HG03442 (cell line): Measurements from ENCODE around the gene NUDT17.

Source experiments
- ATAC-seq: cut with Tn5 transposase; IDR thresholded peaks from one replicate; pipeline ENCODE4 v1.9.1; 2021; ENCODE audit warnings: mild to moderate bottlenecking, moderate library complexity; ENCODE audit not compliant: unreplicated experiment

Gene NUDT17

DNA sequence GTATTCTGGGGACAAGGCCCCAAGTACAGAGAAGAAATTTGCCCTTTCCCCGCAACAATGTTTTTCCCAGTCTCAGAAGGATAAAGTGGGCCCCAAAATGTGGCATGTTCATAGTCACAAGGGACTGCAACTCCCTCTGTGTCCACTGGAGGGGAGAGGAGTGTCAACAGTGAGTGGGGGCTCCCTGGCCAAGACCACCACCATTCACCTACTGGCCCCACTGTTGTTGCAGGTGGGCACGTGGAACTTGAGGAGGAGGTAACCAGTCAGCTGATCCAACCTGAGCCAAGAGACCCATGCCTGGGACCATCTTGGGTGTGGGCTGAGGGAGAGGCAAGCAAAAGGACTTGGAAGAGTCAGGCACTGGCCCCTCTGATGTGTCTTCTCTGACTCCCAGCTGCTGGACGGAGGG lies 777 bp downstream of the NUDT17 start:
- peak; percentile 21 for ATAC-seq

DNA sequence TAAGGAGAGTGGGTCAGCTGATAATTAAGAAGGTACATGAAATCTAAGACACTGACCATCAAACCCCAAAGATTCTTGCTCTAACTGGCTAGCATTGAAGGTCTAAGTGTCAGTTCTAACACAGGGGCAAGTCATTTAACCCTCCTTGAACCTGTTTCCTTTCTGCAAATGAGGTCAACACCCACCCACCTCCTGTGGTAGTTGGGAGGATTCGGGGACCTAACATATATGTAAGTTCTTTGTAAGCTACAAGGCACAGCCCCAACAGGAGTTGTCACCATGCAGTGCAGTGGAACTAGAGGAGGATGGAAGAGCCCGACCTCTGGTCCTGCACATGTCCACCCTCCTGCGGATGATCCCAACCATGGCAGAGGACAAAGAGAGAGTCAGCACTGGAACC lies 2.4 kb downstream of the NUDT17 start:
- ATAC-seq: no peak

DNA sequence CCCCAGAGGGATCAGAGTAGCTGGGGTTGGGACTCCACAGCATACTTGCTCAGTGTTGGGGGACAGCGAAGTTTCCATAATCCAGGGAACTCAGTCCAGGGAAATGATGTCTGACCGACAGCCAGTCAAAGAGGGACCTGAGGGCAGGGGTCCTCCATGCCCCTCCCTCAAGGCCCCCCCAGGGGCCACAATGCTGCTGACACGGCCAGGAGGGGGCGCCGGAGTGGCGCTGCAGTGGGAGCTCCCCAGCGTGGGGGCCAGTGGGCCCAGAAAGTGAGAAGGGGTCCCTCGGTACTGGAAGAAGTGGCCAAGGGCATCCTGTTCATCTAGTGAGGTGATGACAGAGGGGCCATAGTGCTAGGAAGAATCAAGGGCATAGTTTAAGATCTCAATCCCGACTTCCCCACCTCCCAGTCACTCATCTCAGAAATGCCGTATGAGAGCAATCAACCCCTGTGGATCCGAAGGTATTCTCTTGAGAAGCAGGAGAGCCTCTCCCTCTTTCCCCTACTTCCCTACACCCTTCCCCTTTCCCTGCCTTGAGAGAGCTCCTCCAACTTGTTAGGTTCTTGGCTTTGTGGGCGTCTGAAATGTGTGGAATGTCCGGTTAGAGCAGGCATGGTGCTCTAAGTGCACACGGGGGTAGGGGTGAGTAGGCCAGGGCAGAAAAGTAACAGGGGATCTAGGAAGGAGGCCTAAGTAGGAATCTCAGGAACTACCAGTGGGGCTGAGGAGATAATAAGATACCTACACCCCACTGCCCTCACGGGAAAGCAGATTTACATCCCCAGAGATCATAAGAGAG lies 4.1 kb downstream of the NUDT17 start:
- no peak for ATAC-seq

DNA sequence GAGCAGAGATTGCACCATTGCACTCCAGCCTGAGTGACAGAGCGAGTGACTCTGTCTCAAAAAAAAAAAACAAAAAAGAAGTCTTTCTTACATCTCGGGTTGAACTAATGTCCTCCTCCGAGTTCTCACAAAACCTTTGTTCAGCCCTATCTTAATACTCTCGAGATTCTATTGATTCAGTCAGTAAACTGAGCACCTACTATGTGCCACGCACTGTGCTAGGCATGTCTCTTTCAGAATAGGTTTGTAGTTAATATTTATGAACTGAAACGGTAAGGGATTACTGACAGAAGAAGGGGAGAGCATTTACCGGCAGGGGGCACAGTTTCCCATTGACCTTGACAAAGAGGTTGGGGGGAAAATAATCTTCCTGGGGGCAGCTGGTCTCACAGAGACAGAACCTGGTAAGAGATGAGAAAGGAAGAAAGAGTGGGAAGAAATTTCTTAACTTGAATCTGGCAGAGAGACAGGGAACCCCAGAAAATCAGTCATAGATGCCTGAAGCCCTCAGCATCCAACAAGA lies 10.1 kb downstream of the NUDT17 start:
- no peak for ATAC-seq

DNA sequence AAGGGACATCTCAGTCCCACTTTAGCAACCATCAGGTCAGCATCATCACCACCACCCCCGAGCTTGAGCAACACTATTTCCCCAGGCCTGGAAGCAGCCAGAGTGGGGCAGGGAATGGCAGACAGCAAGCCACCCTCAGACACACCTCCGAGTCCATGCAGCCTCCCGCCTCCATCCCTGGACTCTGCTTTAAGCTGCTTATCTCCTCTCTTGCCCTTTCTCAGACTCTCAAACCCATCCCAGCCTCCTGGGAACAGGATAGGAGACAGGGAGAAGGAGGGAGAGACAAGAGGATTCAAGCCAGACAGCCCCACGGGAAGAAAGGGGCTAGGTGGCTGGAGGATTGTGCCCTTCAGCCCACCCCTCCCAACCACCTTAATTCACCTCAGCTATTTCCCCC lies 11.7 kb downstream of the NUDT17 start:
- no peak for ATAC-seq

DNA sequence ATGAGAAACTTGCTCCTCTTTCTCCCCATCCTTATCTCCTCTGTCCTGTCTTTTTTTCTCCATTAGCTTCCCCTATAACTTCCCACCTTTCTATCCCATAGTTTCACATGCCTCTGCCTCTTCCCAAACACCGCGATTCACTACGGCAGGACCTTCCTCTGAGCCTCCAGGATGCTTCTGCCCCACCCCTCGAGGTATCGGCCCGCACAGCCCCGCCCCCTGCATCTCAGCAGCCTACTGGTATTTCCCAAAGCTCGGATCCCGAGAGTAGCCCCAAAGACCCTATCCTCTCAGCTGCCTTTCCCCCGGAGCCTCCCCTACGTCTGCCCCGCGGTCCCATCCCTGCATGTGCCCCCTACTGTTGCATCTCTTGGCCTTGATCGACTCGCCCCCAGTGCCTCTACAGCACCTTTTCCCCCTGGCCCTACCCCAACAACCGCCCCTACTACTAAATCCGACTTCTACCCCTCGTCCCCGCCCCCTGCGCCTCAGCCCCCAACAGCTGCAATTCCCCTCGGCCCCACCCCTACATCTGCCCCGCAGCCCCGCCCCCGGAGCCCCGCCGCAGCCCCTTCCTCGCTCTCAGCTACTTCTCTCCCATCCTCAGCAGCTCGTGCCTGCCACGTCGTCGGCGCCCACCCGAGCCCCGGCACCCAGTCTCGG lies 12.9 kb downstream of the NUDT17 start:
- ATAC-seq: no peak

DNA sequence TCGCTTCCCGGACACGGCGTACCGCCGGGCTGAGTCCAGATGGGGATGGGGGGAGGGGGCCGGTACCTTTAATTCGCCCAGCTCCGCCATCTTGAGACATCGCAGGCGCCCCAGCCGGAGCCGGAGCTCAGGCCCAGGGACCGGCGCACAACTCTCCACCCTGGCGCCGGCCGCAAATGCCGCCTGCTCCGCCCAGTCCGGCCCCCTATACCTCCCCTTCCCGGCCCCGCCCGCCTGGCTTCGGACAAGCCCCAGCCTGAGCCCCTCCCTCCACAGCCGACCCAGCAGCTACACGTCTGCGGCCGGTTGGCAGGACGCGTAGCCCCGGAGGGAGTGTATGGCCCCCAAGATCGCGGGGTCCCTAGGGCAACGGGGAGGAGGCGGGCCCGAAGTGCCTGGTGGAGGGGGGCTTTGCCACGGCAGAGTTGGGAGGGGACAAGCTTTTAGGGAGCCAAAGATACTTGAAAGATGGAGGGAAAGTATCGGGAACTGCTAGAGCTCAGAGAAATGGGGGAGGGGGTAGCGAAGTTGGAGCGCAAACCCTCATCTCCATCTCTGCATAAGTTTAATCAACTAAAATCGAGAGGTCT lies 13.6 kb downstream of the NUDT17 start, which contains the start of gene PIAS3:
PIAS3 (minus strand) TSS at position 181 of the 590 bp plus-strand sequence; CDS start at position 90, 91 bp downstream.
- ATAC-seq: peak; percentile 80

DNA sequence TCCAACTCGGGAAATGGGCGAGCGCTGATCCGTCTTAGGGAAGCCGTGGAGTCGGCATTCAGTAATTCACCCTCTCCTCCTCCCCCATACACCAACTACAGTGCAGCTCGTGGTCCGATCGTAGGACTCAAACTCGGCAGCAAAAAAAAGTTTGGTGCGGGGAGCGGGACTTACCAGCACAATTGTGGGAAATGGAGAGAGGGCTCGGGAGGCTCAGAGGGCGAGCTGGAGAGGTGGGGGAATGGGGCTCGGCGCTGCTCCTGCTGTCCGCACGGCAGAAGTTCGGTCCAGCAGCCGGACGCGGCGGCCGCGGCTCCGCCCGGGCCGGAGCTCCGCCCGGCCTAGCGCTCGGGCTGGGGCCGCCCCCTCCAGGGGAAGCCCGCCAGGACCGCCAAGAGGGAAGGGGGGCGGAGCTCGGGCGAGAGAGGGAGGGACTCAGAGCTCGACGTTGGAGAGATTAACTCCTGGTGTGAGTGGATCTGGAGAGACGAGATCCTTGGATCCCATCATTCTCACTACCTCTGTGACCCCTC lies 14.1 kb downstream of the NUDT17 start:
- ATAC-seq: peak; percentile 59

DNA sequence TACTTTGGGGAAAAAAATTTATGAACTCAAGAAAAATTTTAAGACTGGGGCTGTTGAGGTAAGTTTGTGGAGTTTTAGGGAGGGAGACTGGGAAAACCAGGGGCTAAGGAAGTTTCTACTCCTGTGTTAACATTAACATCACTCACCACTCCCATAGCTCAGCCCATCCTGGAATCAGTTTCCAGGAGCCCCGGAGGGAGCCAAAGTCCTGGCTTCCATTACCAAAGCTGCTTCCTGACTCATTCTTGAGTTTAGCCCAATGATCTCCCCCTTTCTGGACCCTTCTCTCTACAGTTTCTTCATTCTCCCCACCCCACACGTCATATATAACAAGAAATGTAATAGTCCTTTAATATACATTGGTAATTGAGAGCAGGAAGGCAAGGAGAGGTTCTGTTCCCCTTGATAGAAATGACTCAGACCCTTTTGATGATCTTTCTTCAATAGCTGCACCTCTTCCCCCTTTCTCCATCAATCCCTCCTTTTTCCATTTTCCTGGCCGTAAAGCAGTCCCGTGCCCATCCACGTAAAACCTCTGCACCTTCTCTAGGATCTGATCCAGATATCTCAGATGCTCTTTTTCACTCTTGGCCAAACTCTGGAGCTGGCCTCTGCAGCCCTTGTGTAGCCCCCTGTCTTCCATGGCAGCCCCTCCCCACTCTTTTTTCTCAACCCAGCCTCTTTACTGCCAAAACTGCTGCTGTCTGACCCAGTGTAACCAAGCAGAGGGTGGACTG lies 18.0 kb downstream of the NUDT17 start:
- no peak for ATAC-seq

DNA sequence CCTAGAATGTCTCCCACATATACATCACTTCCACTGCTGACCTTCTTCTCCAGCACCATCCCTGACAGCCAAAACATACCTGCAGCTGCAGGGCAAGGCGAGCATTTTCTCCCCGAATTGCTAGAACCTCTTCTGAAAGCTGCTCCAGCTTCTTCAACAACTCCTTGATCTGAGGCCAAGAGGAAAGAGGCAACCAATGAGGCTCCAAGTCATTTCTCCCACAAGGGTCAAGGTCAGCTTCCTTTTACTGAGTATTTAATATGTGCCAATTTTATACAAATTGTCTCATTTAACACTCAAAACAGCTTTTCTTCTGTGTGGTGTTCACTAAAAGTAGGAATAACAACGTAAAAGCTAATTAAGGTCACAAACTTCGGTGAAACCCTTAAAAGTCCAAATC lies 22.8 kb downstream of the NUDT17 start:
- ATAC-seq: no peak

DNA sequence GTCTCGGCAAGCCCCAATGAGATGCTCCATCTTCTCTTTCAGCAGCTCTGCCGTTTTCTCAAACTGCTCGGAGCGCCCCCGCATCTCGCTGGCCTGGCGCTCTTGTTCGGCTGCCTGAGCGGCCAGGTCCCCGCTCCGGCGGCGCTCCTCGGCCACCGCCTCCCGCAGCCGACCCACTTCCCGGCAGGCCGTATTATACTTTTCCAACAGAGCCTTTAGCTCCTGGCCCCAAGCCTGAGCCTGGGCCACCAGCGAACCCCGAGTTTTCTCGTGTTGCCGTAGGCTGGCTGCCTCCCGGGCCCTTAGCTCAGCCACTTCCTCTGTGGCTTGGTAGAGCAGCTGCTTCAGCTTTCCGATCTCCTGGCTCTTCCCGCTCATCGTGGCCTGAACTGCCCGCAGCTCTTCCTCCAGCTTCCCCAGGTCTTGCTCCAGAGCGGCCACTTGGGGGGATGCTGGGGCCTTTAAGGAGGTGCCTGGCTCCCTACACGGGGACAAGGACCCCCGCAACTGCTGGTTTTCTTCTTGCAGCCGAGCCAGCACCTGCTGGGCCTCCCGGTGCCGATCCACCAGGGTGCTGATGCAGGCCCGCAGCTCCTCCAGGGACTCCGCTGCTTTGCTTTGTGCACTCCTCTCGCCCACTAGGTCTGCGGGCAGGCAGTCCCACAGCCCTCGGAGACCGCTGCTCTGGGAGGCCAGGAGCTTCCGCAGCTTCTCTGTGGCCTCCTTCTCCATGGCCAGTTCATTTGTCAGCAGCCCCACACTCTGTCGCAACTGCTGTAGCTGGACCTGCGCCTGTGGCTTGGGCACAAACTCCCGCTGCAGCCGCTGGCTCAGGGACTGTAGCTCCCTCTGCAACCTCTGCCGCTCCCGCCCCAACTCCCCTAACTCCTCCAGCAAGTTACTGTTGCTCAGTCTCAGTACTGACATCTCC lies 26.8 kb downstream of the NUDT17 start:
- ATAC-seq: no peak

DNA sequence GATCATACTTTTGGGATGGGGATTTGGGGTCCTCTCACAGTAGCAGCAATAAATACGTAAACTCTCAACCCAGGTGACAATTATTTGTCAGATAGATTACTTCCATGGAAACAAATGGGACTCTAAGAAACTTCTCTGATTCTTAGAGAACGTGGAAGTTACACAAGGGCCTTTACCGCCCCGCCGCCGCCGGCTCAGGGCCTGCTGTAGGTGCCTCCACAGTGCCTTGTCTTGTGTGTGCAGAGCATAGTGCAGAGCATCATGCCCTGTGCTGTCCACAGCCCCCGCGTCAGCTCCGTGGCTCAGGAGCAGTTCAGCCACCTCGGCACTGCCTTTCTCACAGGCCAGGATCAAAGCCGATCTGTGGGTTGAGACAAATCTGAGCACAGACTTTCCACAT lies 29.2 kb downstream of the NUDT17 start:
- ATAC-seq: no peak

DNA sequence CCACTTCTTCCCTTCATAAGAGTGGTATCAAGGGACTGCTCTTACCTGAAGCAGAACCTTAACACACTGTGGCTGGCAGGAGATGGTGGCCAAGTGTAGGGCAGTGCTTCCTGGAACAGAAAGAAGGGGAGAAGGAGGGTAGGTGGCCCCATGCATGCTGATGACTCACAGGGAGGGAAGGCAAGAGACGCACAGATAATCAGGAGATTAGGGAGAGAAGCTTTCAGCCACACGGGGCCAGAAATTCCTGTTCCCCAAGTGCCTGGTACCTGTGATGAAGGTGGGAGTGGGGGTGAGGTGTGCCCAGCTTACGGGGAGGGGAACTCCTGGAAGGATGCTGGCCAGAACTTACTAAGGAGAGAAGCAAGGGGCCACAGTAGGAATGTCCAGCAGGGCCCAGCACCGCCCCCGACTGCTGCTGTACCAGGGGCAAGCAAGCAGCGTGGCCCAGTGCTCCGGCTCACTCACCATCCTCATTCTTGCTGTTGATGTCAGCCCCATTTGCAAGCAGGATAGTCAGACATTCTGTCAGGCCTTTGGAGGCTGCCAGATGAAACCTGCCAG lies 32.6 kb downstream of the NUDT17 start:
- no peak for ATAC-seq

DNA sequence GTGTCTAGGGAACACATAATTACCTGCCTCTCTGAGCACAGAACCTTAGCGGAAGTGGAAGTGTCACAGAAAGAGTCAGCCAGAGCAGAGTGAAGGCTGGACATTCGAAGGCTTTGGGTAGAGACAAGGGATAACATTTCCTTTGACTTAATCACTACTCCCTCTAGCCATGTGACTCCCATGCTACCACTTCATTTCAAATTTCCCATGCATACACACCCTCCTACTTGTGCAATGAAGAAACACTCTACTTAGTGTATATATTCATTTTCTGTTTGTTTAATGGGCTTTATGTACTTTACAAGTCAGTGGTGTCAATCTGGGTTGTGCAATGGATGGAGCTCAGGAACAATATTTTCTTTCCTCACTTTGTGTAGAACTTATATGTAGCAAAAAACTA lies 33.3 kb downstream of the NUDT17 start:
- no peak for ATAC-seq

DNA sequence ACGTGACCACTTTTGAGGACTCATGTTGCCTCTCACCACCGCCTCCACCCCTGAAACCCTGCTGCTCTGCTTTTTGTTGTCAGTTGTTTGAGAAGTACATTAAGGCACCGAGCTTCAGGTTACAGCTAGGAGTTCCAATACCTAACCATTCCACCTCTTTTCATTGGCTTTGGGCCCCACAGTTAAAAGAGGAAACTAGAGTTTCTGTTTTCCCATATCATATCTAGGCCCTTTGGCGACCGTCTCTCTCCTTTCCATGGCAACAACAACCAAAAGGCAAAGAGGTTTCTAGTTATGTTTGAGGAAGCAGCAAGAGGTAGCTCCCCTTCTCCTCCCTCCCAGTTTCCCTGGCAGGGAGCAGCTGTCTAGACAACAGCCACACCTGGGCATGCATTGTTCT lies 34.3 kb downstream of the NUDT17 start:
- ATAC-seq: no peak

DNA sequence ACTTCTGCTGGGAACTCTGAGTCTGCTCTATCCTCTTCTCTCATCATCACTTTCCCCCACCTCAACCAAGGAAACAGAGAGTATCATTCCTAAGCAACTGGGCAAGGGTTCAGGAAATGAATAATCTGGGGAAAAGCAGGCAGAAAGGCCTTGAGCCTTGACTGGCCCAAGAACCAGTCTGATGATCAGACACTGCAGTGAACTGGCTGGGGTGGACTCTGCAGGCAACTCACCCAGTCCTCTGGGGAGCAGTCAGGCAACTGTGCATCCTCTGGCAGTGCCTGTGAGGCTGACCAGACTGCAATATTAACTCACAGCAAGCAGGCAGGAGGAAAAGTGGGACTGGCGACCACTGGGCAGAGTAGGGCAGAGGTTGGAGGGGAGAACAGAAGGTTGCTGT lies 39.2 kb downstream of the NUDT17 start:
- ATAC-seq: no peak

DNA sequence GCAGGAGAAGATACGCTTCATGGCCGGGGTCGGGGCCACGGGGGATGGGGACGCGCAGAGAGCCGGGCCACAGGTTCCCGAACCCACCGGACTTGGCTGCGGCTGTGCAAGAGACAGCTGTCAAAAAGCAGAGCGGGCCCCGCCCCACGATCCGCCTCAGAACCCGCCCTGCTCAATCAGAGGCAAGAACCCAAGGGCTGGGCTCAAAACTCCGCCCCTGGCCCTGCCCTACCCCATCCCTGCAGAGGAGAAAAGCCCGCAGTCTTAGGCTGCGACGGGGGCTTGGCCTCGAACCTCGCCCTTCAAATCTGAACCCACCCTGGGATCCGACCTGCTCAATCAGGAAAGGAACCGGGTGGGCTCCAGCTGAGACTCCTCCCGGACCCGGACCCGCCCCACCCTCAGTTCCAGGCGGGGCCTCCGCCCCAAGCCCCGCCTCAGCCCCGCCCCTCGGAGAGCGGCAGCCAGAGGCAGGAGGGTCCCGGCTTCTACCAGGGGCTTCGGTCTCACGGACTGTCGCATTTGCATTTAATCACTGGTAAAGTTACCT lies 40.4 kb downstream of the NUDT17 start, which contains the start of gene ANKRD35:
ANKRD35 (minus strand) TSS at position 129 of the 550 bp plus-strand sequence; CDS start at position 21, 108 bp downstream.
- peak; percentile 98 for ATAC-seq

DNA sequence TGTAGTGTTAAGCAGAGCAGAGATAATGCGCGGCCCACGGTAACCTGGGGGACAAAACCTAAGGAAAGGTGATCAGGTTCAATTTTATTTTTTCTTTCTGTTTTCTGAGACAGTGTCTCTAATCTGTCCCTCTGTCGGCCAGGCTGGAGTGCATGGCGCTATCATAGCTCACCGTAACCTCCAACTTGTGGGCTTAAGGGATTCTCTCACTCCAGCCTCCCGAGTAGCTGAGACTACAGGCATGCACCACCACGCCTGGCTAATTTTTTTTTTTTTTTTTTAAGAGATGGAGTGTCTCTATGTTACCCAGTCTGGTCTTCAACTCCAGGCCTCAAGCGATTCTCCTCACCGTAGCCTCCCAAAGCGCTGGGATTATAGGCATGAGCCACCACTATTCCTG lies 41.0 kb downstream of the NUDT17 start:
- ATAC-seq: no peak

DNA sequence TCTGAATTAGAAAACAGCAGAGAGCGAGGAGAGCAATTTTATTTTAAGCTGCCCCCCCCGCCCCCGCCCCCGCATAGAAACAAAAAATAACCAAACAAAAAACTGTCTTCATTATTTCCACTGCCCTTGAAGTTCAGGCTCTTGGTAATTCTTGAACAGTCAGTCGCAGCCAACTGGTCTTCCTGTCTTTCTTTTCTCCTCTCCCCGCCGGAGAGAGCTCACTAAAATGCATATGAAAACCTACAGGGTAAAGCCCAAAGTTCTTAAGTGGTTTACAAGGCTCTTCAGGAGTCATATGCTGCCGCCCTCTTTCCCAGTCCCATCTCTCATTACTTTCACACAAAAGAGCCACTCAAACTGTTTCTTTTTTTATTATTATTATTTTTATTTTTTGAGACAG lies 41.4 kb downstream of the NUDT17 start:
- ATAC-seq: no peak
